GM19455 (cell line): ENCODE results near the gene RAB3GAP1.
"Not testable (repeated sequence)": the region's sequence is repeated elsewhere in the genome, so short reads cannot be mapped to it uniquely, and the experiment has no call there.

Experiments
- ATAC-seq: cut with Tn5 transposase; IDR thresholded peaks from one replicate; pipeline ENCODE4 v1.9.1; 2021; ENCODE audit not compliant: unreplicated experiment

Gene RAB3GAP1

DNA sequence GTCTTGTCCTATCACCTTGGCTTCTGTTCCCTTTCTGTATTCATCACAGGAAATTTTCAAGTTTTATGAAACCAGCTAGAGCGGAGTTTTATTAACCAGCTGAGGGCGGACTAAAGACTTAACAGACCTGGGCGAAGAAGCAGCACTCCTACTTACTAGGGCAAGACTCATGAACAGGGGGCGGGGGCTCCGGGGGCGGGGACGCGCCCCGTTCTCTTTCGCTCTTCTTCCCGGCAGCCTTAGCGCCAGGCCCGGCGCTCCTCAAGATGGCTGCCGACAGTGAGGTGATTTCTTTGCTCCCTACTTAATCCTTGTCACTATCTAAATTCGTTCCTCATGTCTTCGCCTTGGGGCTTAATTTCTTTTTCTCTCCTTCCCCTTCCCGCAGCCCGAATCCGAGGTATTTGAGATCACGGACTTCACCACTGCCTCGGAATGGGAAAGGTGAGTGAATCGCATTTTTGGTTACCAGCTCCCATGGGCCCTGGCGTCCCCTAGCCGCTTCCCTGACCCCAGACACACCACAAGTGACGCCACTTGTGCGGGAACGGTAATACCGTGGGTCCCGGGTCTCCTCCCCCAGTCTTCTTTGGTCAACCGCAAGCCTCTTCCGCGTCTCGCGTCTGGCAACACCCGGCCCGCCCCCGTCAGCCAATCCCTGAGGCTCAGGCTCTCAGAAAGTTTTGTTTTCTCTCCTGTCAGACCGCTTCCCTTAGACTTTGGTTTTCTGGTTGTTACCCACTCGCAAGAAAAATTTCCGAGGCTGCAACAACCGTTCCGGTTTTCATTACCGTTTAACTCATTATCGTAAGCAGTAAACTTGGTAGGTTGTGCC lies at the start of gene RAB3GAP1:
Gene RAB3GAP1, plus strand, starts transcription at position 251 of the 835 bp plus-strand sequence. Its CDS starts 16 bp downstream, at position 267.
- peak; percentile 83 for ATAC-seq

GRCh38 chr2:135002836-135003235 lies 49.3 kb upstream of the RAB3GAP1 start:
- ATAC-seq = no peak

DNA sequence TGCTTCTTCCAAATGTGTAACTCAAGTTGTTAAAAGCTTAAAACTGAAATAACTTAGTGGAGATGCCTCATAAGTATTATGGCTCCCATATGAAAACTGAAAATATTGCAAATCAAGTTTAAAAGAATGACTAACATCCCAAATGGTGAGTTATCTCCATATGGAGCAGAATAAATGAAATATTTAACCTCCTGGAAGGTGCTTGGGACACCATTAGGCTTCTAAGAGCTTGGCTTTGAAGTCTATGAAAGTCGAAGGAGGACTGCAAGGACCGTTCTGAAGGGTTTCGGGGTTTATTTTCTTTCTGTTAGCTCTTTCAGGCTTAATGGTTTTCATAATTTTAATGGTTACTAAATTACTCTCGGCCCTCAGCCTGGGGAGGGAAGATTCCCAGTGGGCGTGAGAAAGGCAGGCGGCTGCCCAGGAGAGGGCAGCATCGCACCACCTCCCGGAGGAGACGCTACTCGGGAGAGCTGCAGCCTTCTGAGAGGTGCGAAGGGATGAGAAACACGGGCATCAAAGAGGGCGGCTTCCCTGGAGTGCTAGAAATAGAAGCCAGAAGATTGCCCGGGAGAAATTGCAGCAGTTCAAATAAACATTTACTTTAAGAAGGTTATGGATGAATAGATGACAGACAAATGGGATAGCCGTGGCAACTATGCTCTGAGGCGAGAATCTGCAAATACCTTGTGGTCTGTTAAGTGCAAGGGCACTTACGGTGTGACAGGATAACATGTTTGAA lies 47.9 kb upstream of the RAB3GAP1 start:
- ATAC-seq = peak; percentile 96

DNA sequence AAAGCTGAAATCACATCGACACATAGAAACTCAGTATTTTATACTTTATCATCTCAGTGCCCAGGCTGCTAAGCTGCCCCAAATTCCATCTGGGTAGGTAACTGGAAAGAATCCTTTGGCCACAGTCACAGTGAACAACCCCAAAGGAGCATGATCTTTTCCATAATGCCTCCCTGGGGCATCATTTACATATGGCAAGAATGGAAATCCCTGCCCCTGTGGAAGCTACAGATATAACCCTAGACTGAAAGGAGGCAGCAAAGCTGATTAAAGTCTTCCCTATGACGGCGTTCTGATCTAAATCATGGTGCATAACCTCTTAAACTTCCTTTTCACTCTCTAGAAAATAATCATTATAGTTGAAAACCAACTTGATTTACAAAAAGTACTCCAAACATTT lies 46.3 kb upstream of the RAB3GAP1 start:
- no peak for ATAC-seq

- no peak for ATAC-seq
These were observed 42.8 kb upstream of the RAB3GAP1 start for GRCh38 chr2:135009339-135009738.

GRCh38 chr2:135010200-135010942 lies 41.7 kb upstream of the RAB3GAP1 start:
- ATAC-seq = no peak

DNA sequence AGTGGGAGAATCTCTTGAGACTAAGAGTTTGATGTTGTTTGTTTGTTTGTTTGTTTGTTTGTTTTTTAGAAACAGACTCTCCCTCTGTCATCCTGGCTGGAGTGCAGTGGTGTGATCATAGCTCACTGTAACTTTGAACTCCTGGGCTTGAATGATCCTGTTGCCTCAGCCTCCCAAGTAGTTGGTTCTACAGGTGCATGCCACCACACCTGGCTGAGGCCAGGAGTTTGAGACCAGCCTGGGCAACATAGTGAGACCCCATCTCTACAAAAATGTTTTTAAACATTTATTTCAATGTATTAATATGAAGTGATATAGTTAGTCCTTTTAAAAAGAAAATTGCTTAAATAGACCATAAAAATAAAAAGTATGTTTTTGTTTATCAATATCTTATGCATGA lies 40.5 kb upstream of the RAB3GAP1 start:
- ATAC-seq = no peak

GRCh38 chr2:135021618-135022017 lies 30.5 kb upstream of the RAB3GAP1 start:
- ATAC-seq = no peak

DNA sequence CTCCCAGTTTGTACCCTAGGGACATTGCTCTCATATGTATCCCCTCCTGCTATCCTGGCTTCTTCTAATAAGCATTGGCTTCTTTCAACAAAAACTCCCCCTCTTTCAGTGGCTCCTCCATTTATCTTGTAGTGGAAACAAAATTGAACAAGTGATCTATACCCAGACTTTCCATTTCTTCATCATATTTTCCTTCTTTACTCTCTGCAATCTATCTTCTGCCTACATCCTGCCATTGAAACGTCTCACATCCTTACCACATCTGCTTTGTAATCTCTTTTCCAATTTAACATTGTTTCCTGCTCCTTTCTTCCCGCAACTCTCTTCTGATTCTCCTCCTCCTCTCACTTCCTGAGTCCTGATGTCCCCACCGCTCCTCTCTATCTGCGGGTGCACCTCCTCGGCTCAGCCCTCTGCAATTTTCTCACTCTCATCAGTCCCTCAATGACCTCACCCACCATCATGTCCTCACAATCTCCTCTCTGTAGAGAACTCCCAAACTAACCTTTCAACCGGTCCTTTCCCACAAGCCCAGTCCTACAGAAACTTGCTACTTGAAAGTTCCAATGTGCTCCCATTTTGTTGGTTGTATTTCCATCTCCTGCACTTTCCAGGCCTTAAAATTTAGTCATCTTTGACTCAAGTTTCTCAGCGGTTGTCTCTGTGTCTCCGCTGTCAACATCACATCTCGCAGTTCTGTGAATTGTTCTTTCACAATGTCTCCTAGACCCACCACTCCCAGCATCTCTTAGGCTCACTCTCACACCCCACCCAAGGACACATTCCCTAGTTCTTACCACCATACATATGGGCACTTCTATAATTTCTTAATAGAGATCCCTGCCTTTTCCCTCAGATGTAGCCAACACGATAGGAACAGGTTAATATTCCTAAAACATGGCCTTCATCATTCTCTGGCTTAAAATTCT lies 28.9 kb upstream of the RAB3GAP1 start:
- ATAC-seq = no peak

GRCh38 chr2:135023886-135024485 lies 28.1 kb upstream of the RAB3GAP1 start:
- ATAC-seq = no peak

DNA sequence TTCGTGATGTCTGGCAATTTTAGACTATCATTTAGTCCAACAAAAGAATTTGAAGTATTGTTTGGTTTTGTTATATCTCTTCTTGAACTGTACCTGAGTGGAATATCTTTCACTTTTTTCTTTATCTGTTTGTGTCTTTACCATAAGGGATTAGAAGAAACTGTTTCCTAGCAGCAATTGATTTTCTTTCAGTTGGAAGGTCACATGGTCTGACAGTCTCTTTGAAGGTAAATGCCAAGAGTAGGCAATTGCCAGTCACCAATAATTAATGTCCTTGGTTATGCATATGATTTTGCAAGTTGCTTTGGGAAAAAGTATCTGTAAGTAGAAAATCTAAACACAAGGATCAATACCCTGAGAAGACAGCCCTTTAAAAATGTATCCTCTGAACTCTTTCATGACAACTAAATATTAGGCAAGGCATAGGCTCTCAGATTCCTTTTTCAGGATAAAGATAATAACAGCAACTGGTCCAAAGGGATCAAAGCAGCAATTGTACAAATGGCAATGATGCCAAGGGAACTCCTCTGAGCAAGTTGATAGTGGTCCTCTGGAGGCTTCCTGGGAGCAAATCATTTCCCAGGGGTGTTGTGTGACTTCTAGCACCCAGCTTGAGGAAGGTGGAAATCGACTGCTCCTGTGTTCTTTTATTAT lies 22.5 kb upstream of the RAB3GAP1 start:
- ATAC-seq = no peak

DNA sequence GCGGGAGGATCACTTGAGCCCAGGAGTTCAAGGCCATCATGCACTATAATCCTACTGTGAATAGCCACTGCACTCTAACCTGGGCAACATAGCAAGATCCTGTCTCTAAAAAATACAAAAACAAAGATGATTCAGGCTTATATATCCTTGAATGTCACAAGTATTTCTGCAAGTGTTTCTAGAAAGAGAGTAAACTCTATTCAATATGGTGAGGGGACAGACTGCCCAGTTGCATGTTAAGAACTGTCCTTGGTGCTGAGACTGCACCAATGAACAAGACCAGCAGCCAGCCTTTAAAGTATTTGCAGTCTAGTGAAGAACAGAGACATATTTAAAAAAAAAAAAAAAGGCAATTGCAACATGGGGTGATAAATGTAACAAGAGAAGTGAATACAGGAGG lies 21.3 kb upstream of the RAB3GAP1 start:
- no peak for ATAC-seq

GRCh38 chr2:135033216-135033615 lies 18.9 kb upstream of the RAB3GAP1 start:
- not testable (repeated sequence) for ATAC-seq

- ATAC-seq = no peak
These were observed 14.3 kb upstream of the RAB3GAP1 start for GRCh38 chr2:135037831-135038230.

DNA sequence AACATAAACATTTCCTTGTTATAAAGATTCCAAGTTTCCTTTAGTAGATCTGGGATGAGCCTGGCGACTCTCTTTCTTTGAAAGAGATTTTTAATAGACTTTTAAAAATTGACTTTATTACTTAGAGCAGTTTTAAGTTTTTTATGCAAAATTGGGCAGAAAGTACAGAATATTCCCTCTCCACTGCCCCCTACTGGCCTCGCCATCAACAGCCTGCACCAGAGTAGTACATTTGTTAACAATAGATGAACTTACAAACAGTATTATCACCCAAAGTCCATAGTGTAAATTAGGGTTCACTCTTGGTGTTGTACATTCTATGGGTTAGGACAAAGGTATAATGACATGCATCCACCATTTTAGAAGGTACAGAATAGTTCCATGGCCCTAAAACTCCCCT lies 8.7 kb upstream of the RAB3GAP1 start:
- no peak for ATAC-seq

- ATAC-seq = no peak
These were observed 4.8 kb upstream of the RAB3GAP1 start, which contains the start of gene MAP3K19 for GRCh38 chr2:135047300-135047699. Gene MAP3K19, minus strand, starts transcription at chr2:135047447. Its CDS starts 22,800 bp downstream, at chr2:135024647.

DNA sequence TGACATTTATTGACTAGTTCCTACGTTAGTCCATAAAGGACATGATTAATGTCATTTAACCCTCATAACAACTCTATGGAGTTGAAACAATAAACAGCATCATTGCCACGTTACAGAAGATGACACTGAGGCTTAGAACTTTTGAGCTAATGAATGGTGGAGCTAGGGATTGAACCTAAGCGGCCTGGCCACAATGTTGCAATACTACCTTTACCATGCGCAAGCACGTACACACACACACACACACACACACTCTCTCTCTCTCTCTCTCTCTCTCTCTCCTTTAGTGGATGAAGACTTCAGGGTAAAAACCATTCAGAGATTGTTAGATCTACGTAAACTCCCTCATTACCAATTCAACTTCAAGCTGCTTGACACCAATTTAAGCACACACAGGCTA lies 4.0 kb upstream of the RAB3GAP1 start:
- ATAC-seq = no peak

GRCh38 chr2:135050132-135050531 lies 2.0 kb upstream of the RAB3GAP1 start:
- no peak for ATAC-seq

- ATAC-seq = no peak
These were observed 1.4 kb upstream of the RAB3GAP1 start for GRCh38 chr2:135050684-135051083.
